HepG2 (cell line): ENCODE results near the gene LIME1. TPM values are rescaled to one million over a fixed set of nuclear protein-coding genes. Genes with fewer than 3 reads are reported as not detected.
A peak's percentile ranks its signal among the peaks of the same experiment; 100 is the strongest.

Source experiments
- ARHGAP35 ChIP-seq: sonication (generic); formaldehyde crosslinking; IDR thresholded peaks from 2 replicates; pipeline ENCODE4 v1.9.0; 2022; ENCODE audit warnings: mild to moderate bottlenecking, inconsistent platforms, moderate library complexity, missing genetic modification reagents, borderline replicate concordance
- ARNT ChIP-seq: fragments of 450-650 bp; IDR thresholded peaks from 2 replicates; pipeline ENCODE4 v1.6.1; 2017
- ARNT2 ChIP-seq: sonication (generic); formaldehyde crosslinking; IDR thresholded peaks from 2 replicates; pipeline ENCODE4 v1.8.0; 2022; ENCODE audit warnings: mild to moderate bottlenecking, low read depth, missing genetic modification reagents, moderate library complexity
- CBX2 ChIP-seq, 2 experiments: fragments of 200-600 bp in 1 of 2; sonication (generic); formaldehyde crosslinking in 1 of 2; IDR thresholded peaks; 2 replicates each; pipeline versions ENCODE4 v1.7.0 to v1.8.1; 2018 to 2022; ENCODE audit warnings: low read depth in 2 of 2, low read length in 1 of 2, mild to moderate bottlenecking in 1 of 2, missing genetic modification reagents in 1 of 2
- CENPBD1 ChIP-seq: sonication (generic); formaldehyde crosslinking; IDR thresholded peaks from 2 replicates; pipeline ENCODE4 v1.8.0; 2022; ENCODE audit warnings: missing genetic modification reagents, low read depth, mild to moderate bottlenecking, borderline replicate concordance
- FOXM1 ChIP-seq: sonication (generic); formaldehyde crosslinking; IDR thresholded peaks from 2 replicates; pipeline ENCODE4 v1.5.0; 2020; ENCODE audit warnings: missing genetic modification reagents
- GATA4 ChIP-seq: sonication (generic); IDR thresholded peaks from 2 replicates; pipeline ENCODE4 v1.6.1; 2016; ENCODE audit warnings: antibody characterized with exemption, low read depth, borderline replicate concordance
- HDAC6 ChIP-seq: fragments of 200-600 bp; sonication (generic); IDR thresholded peaks from 2 replicates; pipeline ENCODE4 v1.7.0; 2017; ENCODE audit warnings: mild to moderate bottlenecking, antibody characterized with exemption, low read length, low read depth
- MIER2 ChIP-seq: IDR thresholded peaks from 2 replicates; pipeline ENCODE4 v1.6.1; 2016; ENCODE audit warnings: missing biosample characterization, missing genetic modification reagents
- PHF20 ChIP-seq: sonication (generic); formaldehyde crosslinking; IDR thresholded peaks from 2 replicates; pipeline ENCODE4 v1.5.0; 2020; ENCODE audit warnings: mild to moderate bottlenecking, missing genetic modification reagents
- POLR2AphosphoS5 ChIP-seq: IDR thresholded peaks from 2 replicates; pipeline ENCODE4 v1.6.1; 2012; ENCODE audit warnings: low read depth, low read length
- PTBP1 ChIP-seq: fragments of 200-400 bp; formaldehyde crosslinking; IDR thresholded peaks from 2 replicates; pipeline ENCODE4 v1.6.1; 2018; ENCODE audit warnings: low read length, low read depth; ENCODE audit not compliant: poor library complexity, severe bottlenecking
- RAD21 ChIP-seq: fragments of 450-650 bp; formaldehyde crosslinking; IDR thresholded peaks from 2 replicates; pipeline ENCODE4 v1.5.0; 2020; ENCODE audit warnings: mild to moderate bottlenecking
- SNAPC5 ChIP-seq: sonication (generic); formaldehyde crosslinking; IDR thresholded peaks from 2 replicates; pipeline ENCODE4 v1.8.1; 2023; ENCODE audit warnings: mild to moderate bottlenecking, missing genetic modification reagents, borderline replicate concordance
- TARDBP ChIP-seq: sonication (generic); formaldehyde crosslinking; IDR thresholded peaks from 2 replicates; pipeline ENCODE4 v1.8.0; 2022; ENCODE audit warnings: mild to moderate bottlenecking, missing genetic modification reagents
- ZBTB49 ChIP-seq: sonication (generic); formaldehyde crosslinking; IDR thresholded peaks from 2 replicates; pipeline ENCODE4 v1.4.0; 2020; ENCODE audit warnings: missing genetic modification reagents, borderline replicate concordance
- ZKSCAN1 ChIP-seq: fragments of 150-350 bp; IDR thresholded peaks from 2 replicates; pipeline ENCODE4 v1.6.1; 2014; ENCODE audit warnings: low read length
- ZNF207 ChIP-seq: fragments of 450-650 bp; IDR thresholded peaks from 2 replicates; pipeline ENCODE4 v1.6.1; 2016; ENCODE audit warnings: antibody characterized with exemption, borderline replicate concordance
- ZNF275 ChIP-seq: sonication (generic); formaldehyde crosslinking; IDR thresholded peaks from 2 replicates; pipeline ENCODE4 v1.8.0; 2022; ENCODE audit warnings: missing genetic modification reagents, mild to moderate bottlenecking, inconsistent platforms, borderline replicate concordance
- ZNF292 ChIP-seq: sonication (generic); formaldehyde crosslinking; IDR thresholded peaks from 2 replicates; pipeline ENCODE4 v1.8.1; 2022; ENCODE audit warnings: mild to moderate bottlenecking, low read depth, missing genetic modification reagents, borderline replicate concordance
- ZNF3 ChIP-seq: IDR thresholded peaks from 2 replicates; pipeline ENCODE4 v1.7.0; 2017; ENCODE audit warnings: inconsistent platforms
- ZNF30 ChIP-seq: sonication (generic); formaldehyde crosslinking; IDR thresholded peaks from 2 replicates; pipeline ENCODE4 v1.5.0; 2020; ENCODE audit warnings: mild to moderate bottlenecking, missing genetic modification reagents
- ZNF446 ChIP-seq: sonication (generic); formaldehyde crosslinking; IDR thresholded peaks from 2 replicates; pipeline ENCODE4 v1.5.0; 2020; ENCODE audit warnings: mild to moderate bottlenecking, missing genetic modification reagents
- ZNF563 ChIP-seq: sonication (generic); formaldehyde crosslinking; IDR thresholded peaks from 2 replicates; pipeline ENCODE4 v1.8.0; 2022; ENCODE audit warnings: mild to moderate bottlenecking, moderate library complexity, missing genetic modification reagents
- ZNF569 ChIP-seq: sonication (generic); formaldehyde crosslinking; IDR thresholded peaks from 2 replicates; pipeline ENCODE4 v1.5.0; 2020; ENCODE audit warnings: mild to moderate bottlenecking, missing genetic modification reagents, moderate library complexity, borderline replicate concordance
- ZNF713 ChIP-seq: sonication (generic); formaldehyde crosslinking; IDR thresholded peaks from 2 replicates; pipeline ENCODE4 v1.4.0; 2020; ENCODE audit warnings: mild to moderate bottlenecking, missing genetic modification reagents
- ZNF766 ChIP-seq: sonication (generic); formaldehyde crosslinking; IDR thresholded peaks from 2 replicates; pipeline ENCODE4 v1.5.0; 2020; ENCODE audit warnings: missing genetic modification reagents, borderline replicate concordance
- ZNF891 ChIP-seq: sonication (generic); formaldehyde crosslinking; IDR thresholded peaks from 2 replicates; pipeline ENCODE4 v1.5.0; 2020; ENCODE audit warnings: mild to moderate bottlenecking, missing genetic modification reagents
- polyA plus RNA-seq, 8 experiments: library from polyadenylated mRNA; depleted of rRNA in 3 of 8; stranded (reverse) in 7 of 8; unstranded in 1 of 8; fragments of >200 nt; fragmentation: Illumina TruSeq in 4 of 8; extraction: Trizol in 4 of 8; gene quantifications; 2 replicates each; pipeline versions ENCODE4 v1.2.1 to v1.2.3, GENCODE V29; 2011 to 2016; ENCODE audit warnings: low read depth in 4 of 8, missing spikeins in 1 of 8, mixed read lengths in 1 of 8; ENCODE audit not compliant: insufficient read depth in 1 of 8
- total RNA-seq, 5 experiments: library from RNA; depleted of rRNA; stranded (reverse); fragments of >200 nt; fragmentation: Illumina TruSeq; extraction: Trizol; gene quantifications; 2 replicates each; pipeline ENCODE4 v1.2.3, GENCODE V29; 2016; ENCODE audit warnings: low read depth in 1 of 5

LIME1 gene
- total and polyA plus RNA-seq, 2 of the 13 experiments (the other 11 are each of a cell fraction or from before 2014, with no cell fraction given): 13.0 to 61.5 TPM

- TF ChIP-seq PTBP1 (no peak), SNAPC5 (CRISPR knock-in tag) (no peak), ARNT2 (no peak), ARHGAP35 (no peak), CENPBD1 (CRISPR knock-in tag) (no peak), POLR2AphosphoS5 (peak; percentile 79), ZNF891 (no peak), ZNF30 (no peak), PHF20 (no peak), HDAC6 (no peak), ARNT (no peak), ZBTB49 (no peak), ZNF292 (CRISPR knock-in tag) (no peak), ZNF713 (CRISPR knock-in tag) (no peak), ZNF3 (no peak), TARDBP (CRISPR knock-in tag) (peak; percentile 38; the same call in 1 of the 2 replicates), GATA4 (0 out of 2 replicates have a peak, but pooled peaks have one; percentile 32), MIER2 (no peak), CBX2 (IDR thresholded peaks at IDR 0.05; ENCODE audit: low read depth, low read length) (no peak), CBX2 (CRISPR knock-in tag; IDR thresholded peaks at IDR 0.05; ENCODE audit: low read depth) (no peak), ZNF766 (CRISPR knock-in tag) (no peak), ZNF446 (CRISPR knock-in tag) (peak; percentile 14; the same call in 1 of the 2 replicates), ZNF275 (CRISPR knock-in tag) (no peak), ZNF207 (no peak), ZNF563 (CRISPR knock-in tag) (no peak), RAD21 (peak; percentile 15; the same call in 1 of the 2 replicates), ZNF569 (CRISPR knock-in tag) (no peak), ZKSCAN1 (no peak), FOXM1 (no peak)
These were observed 8.3 kb downstream of the LIME1 start (continued) for GRCh38 chr20:63744574-63745423.
